H1 (cell line): ENCODE measurements around the gene MDFI. TPM values are rescaled to one million over a fixed set of nuclear protein-coding genes. Genes with fewer than 3 reads are reported as not detected.
"Not testable (repeated sequence)": the region's sequence is repeated elsewhere in the genome, so short reads cannot be mapped to it uniquely, and the experiment has no call there.

ENCODE experiments used
- CTCF ChIA-PET: fragments of 300-600 bp; sonication (Branson Sonifier 250); formaldehyde crosslinking; loops from one replicate; lab custom pipeline; 2021; ENCODE audit not compliant: partially characterized antibody; lab: Charles Lee
- POLR2A ChIA-PET: fragments of 300-600 bp; sonication (Branson Sonifier 250); formaldehyde crosslinking; loops from one replicate; lab custom pipeline; 2021; ENCODE audit warnings: inconsistent platforms; ENCODE audit not compliant: partially characterized antibody; lab: Charles Lee
- DNase-seq, 2 experiments: peaks; one replicate each; pipeline versions ENCODE4 v3.0.0 to v3.0.0-alpha.2; 2010 to 2022; ENCODE audit warnings: low spot score in 2 of 2, low read depth in 1 of 2, mixed read lengths in 1 of 2
- FAIRE-seq: peaks from 2 replicates; lab custom pipeline; 2011; peaks lifted over from hg19 to GRCh38; lab: Jason Lieb, UNC
- H2AFZ ChIP-seq: 2 replicates; pipeline ENCODE4 v1.8.1; 2012; ENCODE audit warnings: low read length, inconsistent platforms
- H2AK5ac ChIP-seq: 2 replicates; pipeline ENCODE4 v1.6.1; 2013; ENCODE audit warnings: low read depth, low read length
- H2BK120ac ChIP-seq: replicated peaks from 2 replicates; pipeline ENCODE3; 2013; ENCODE audit warnings: low read depth, low read length, inconsistent platforms
- H2BK12ac ChIP-seq: 2 replicates; pipeline ENCODE4 v1.6.1; 2013; ENCODE audit warnings: low read depth, low read length
- H2BK15ac ChIP-seq: 2 replicates; pipeline ENCODE4 v1.6.1; 2013; ENCODE audit warnings: low read length
- H2BK20ac ChIP-seq: 2 replicates; pipeline ENCODE4 v1.6.1; 2013; ENCODE audit warnings: low read length
- H2BK5ac ChIP-seq: 2 replicates; pipeline ENCODE4 v1.6.1; 2013; ENCODE audit warnings: low read depth, low read length
- H3K14ac ChIP-seq: 2 replicates; pipeline ENCODE4 v1.6.1; 2013; ENCODE audit warnings: inconsistent platforms; ENCODE audit not compliant: insufficient read length
- H3K18ac ChIP-seq: 2 replicates; pipeline ENCODE4 v1.6.1; 2013; ENCODE audit warnings: low read length; ENCODE audit errors: extremely low read depth
- H3K23ac ChIP-seq: 2 replicates; pipeline ENCODE4 v1.6.1; 2013; ENCODE audit warnings: inconsistent platforms; ENCODE audit not compliant: insufficient read length
- H3K23me2 ChIP-seq: 2 replicates; pipeline ENCODE4 v1.6.1; 2013; ENCODE audit warnings: low read depth, low read length
- H3K27ac ChIP-seq: 2 replicates; pipeline ENCODE4 v1.6.1; 2011; ENCODE audit warnings: low read depth, low read length, inconsistent platforms
- H3K27me3 ChIP-seq, 4 experiments: replicated peaks in 1 of 4; 1 replicate in 1 of 4; 2 replicates in 3 of 4; pipeline versions ENCODE4 v1.6.1 to v1.8.1; 2011 to 2013; ENCODE audit warnings: low read length in 3 of 4, mild to moderate bottlenecking in 3 of 4, inconsistent platforms in 2 of 4, mixed read lengths in 2 of 4, moderate library complexity in 1 of 4; ENCODE audit not compliant: control insufficient read depth in 3 of 4, insufficient read depth in 3 of 4; ENCODE audit errors: extremely low read depth in 1 of 4
- H3K36me3 ChIP-seq, 4 experiments: 2 replicates each; pipeline versions ENCODE4 v1.6.1 to v1.8.1; 2011 to 2013; ENCODE audit warnings: mild to moderate bottlenecking in 4 of 4, low read length in 3 of 4, moderate library complexity in 2 of 4, control low read depth in 1 of 4, inconsistent platforms in 1 of 4; ENCODE audit not compliant: insufficient read depth in 4 of 4, control insufficient read depth in 2 of 4
- H3K4ac ChIP-seq: replicated peaks from 2 replicates; pipeline ENCODE3; 2013; ENCODE audit warnings: low read length, low read depth, mixed read lengths, inconsistent platforms; ENCODE audit not compliant: insufficient read length
- H3K4me1 ChIP-seq, 4 experiments: replicated peaks in 1 of 4; 1 replicate in 1 of 4; 2 replicates in 3 of 4; pipeline versions ENCODE4 v1.6.1 to v1.8.1; 2011 to 2013; ENCODE audit warnings: low read length in 3 of 4, inconsistent platforms in 2 of 4, mixed read lengths in 1 of 4; ENCODE audit not compliant: insufficient read depth in 4 of 4, control insufficient read depth in 3 of 4
- H3K4me2 ChIP-seq, 2 experiments: 2 replicates each; pipeline versions ENCODE4 v1.6.1 to v1.8.1; 2011 to 2013; ENCODE audit warnings: low read depth in 2 of 2, low read length in 2 of 2, control low read depth in 1 of 2, inconsistent platforms in 1 of 2, mild to moderate bottlenecking in 1 of 2; ENCODE audit not compliant: insufficient read depth in 1 of 2
- H3K4me3 ChIP-seq, 4 experiments: fragments of 200-600, 300-600 bp in 1 of 4; sonication (generic), shearing (Covaris generic), sonication (Bioruptor Twin) in 1 of 4; 2 replicates each; pipeline versions ENCODE4 v1.5.1 to v1.8.1; 2011 to 2016; ENCODE audit warnings: low read length in 4 of 4, low read depth in 3 of 4, control low read depth in 2 of 4, inconsistent platforms in 2 of 4, mild to moderate bottlenecking in 2 of 4, mixed read lengths in 1 of 4, moderate library complexity in 1 of 4; ENCODE audit not compliant: insufficient read depth in 2 of 4; ENCODE audit errors: extremely low read depth in 1 of 4
- H3K56ac ChIP-seq: replicated peaks from 2 replicates; pipeline ENCODE3; 2013; ENCODE audit warnings: low read depth, mild to moderate bottlenecking, mixed read lengths, low read length, inconsistent platforms; ENCODE audit not compliant: insufficient read length
- H3K79me1 ChIP-seq: 2 replicates; pipeline ENCODE4 v1.6.1; 2013; ENCODE audit warnings: low read depth, low read length, control low read depth
- H3K79me2 ChIP-seq, 2 experiments: 2 replicates each; pipeline versions ENCODE4 v1.6.1 to v1.8.1; 2012 to 2013; ENCODE audit warnings: low read length in 2 of 2, mild to moderate bottlenecking in 2 of 2, inconsistent platforms in 1 of 2; ENCODE audit not compliant: insufficient read depth in 2 of 2, control insufficient read depth in 1 of 2
- H3K9ac ChIP-seq, 4 experiments: replicated peaks in 1 of 4; 1 replicate in 1 of 4; 2 replicates in 3 of 4; pipeline versions ENCODE4 v1.6.1 to v1.8.1; 2011 to 2013; ENCODE audit warnings: low read depth in 3 of 4, low read length in 3 of 4, control low read depth in 2 of 4, mild to moderate bottlenecking in 2 of 4, moderate library complexity in 2 of 4, inconsistent platforms in 1 of 4; ENCODE audit errors: extremely low read depth in 1 of 4
- H3K9me3 ChIP-seq, 2 experiments: 2 replicates each; pipeline versions ENCODE4 v1.6.1 to v1.8.1; 2012 to 2013; ENCODE audit warnings: mild to moderate bottlenecking in 2 of 2, moderate library complexity in 2 of 2, control low read depth in 1 of 2, inconsistent platforms in 1 of 2, low read depth in 1 of 2, low read length in 1 of 2, mixed read lengths in 1 of 2; ENCODE audit not compliant: insufficient read depth in 2 of 2
- H4K20me1 ChIP-seq, 2 experiments: replicated peaks in 1 of 2; 2 replicates each; pipeline versions ENCODE3 to v1.8.1; 2011 to 2013; ENCODE audit warnings: inconsistent platforms in 2 of 2, low read length in 2 of 2, mild to moderate bottlenecking in 1 of 2; ENCODE audit not compliant: insufficient read depth in 2 of 2, control insufficient read depth in 1 of 2
- H4K5ac ChIP-seq: 2 replicates; pipeline ENCODE4 v1.6.1; 2013; ENCODE audit warnings: low read length, low read depth, mixed read lengths, inconsistent platforms; ENCODE audit not compliant: insufficient read length
- H4K8ac ChIP-seq: 2 replicates; pipeline ENCODE4 v1.8.0; 2013; ENCODE audit warnings: mild to moderate bottlenecking, moderate library complexity, low read length, inconsistent platforms; ENCODE audit not compliant: insufficient read depth; ENCODE audit errors: extremely low read depth
- H4K91ac ChIP-seq: replicated peaks from 2 replicates; pipeline ENCODE3; 2013; ENCODE audit warnings: low read length, mixed read lengths, inconsistent platforms; ENCODE audit not compliant: insufficient read length
- WGBS, 2 experiments: shearing (Covaris generic) in 1 of 2; methylation state at CpG; one replicate each; pipeline versions ENCODE4 v1.1.6 to v1.1.7; 2013 to 2015; ENCODE audit warnings: low lambda C conversion rate in 2 of 2, mixed read lengths in 2 of 2, inconsistent platforms in 1 of 2, low coverage in 1 of 2, missing lambda C conversion rate in 1 of 2; ENCODE audit not compliant: insufficient replicate concordance in 2 of 2, insufficient coverage in 1 of 2, insufficient read length in 1 of 2; ENCODE audit errors: extremely low coverage in 1 of 2, missing lambda C conversion rate in 1 of 2; 5-methylcytosine and 5-hydroxymethylcytosine counted together
- polyA plus RNA-seq, 7 experiments: library from polyadenylated mRNA; depleted of rRNA in 3 of 7; stranded (reverse) in 5 of 7; unstranded in 2 of 7; fragments of >200 nt in 5 of 7; fragments of 200-250 nt in 2 of 7; gene quantifications; 1 replicate in 5 of 7; 2 replicates in 1 of 7; 4 replicates in 1 of 7; pipeline versions ENCODE4 v1.2.1 to v1.2.3, GENCODE V29; 2011 to 2013; ENCODE audit warnings: missing spikeins in 2 of 7, mixed read lengths in 2 of 7
- total RNA-seq: library from RNA; stranded (reverse); fragmentation: NEBNext Ultra II Directional; extraction: Animal tissue kit (Norgen Biotek cat#: 25700); gene quantifications from 2 replicates; pipeline ENCODE4 v1.2.1, GENCODE V29; 2021

Gene MDFI
- total and polyA plus RNA-seq, 2 of the 8 experiments (the other 6 are each of a cell fraction or from before 2014, with no cell fraction given), result 41.0 to 65.6 TPM

DNA sequence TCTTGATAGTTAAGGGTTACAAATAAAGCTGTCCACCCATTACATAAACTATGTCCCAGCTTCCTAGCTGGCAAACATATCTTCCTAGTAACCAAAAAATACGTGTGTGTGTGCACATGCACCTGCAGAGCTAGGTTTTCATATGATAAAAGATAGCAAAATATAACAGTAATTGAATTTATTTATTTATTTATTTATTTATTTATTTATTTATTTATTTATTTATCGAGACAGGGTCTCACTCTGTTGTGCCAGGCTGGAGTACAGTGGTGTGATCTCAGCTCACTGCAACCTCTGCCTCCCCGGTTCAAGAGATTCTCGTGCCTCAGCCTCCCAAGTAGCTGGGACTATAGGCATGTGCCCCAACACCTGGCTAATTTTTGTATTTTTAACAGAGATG lies 19.1 kb upstream of the MDFI start:
- POLR2A ChIA-PET, H3K4me2 ChIP-seq, H3K18ac ChIP-seq, H3K9ac ChIP-seq, H3K23ac ChIP-seq, H2AK5ac ChIP-seq, H3K4me1 ChIP-seq, H2AFZ ChIP-seq, H2BK20ac ChIP-seq, H3K23me2 ChIP-seq, H2BK12ac ChIP-seq, DNase-seq, H3K27me3 ChIP-seq, H3K79me2 ChIP-seq, H3K4ac ChIP-seq, H3K9me3 ChIP-seq, H3K36me3 ChIP-seq, H4K8ac ChIP-seq, H4K91ac ChIP-seq, H3K56ac ChIP-seq, FAIRE-seq, H3K14ac ChIP-seq, H3K27ac ChIP-seq, H3K79me1 ChIP-seq, H2BK120ac ChIP-seq, H2BK5ac ChIP-seq, H3K4me3 ChIP-seq, H4K20me1 ChIP-seq, H2BK15ac ChIP-seq, H4K5ac ChIP-seq: not testable (repeated sequence)
- CTCF ChIA-PET, result interaction anchor here (0.7 to 3.1 kb wide), 4 partner anchors 13 to 64 kb away, joined by 3 to 11 read pairs (median 3); no protein-coding TSS in a partner anchor
- WGBS, 2 experiments, result 91% methylated on average over 4 of the region's 4 CpGs; no CpG with 5 or more reads in 1 of the 2 experiments
